Epidermal melanocyte (primary cell): ENCODE data around the gene KHDRBS2.

ENCODE experiments used
- DNase-seq: peaks from one replicate; pipeline ENCODE4 v3.0.0; 2011; ENCODE audit warnings: low spot score; ENCODE audit not compliant: insufficient read length

The KHDRBS2 gene

GRCh38 chr6:62035952-62036351 lies 250.1 kb downstream of the KHDRBS2 start:
- DNase-seq: no peak

GRCh38 chr6:62013719-62014118 lies 272.3 kb downstream of the KHDRBS2 start:
- DNase-seq: no peak

- DNase-seq: no peak
Observed at GRCh38 chr6:62009445-62009844, 276.6 kb downstream of the KHDRBS2 start.

GRCh38 chr6:61989616-61990015 lies 296.4 kb downstream of the KHDRBS2 start:
- DNase-seq: no peak

GRCh38 chr6:61980622-61981021 lies 305.4 kb downstream of the KHDRBS2 start:
- DNase-seq: no peak

- DNase-seq: no peak
Observed at GRCh38 chr6:61977947-61978346, 308.1 kb downstream of the KHDRBS2 start.

- no peak for DNase-seq
Observed at GRCh38 chr6:61977099-61977498, 308.9 kb downstream of the KHDRBS2 start.

- no peak for DNase-seq
Observed at GRCh38 chr6:61959196-61959595, 326.8 kb downstream of the KHDRBS2 start.

GRCh38 chr6:61953851-61954250 lies 332.2 kb downstream of the KHDRBS2 start:
- DNase-seq: no peak

- DNase-seq: no peak
Observed at GRCh38 chr6:61951586-61951985, 334.4 kb downstream of the KHDRBS2 start.

GRCh38 chr6:61950811-61951210 lies 335.2 kb downstream of the KHDRBS2 start:
- no peak for DNase-seq

- DNase-seq: no peak
Observed at GRCh38 chr6:61949971-61950370, 336.1 kb downstream of the KHDRBS2 start.

GRCh38 chr6:61949161-61949560 lies 336.9 kb downstream of the KHDRBS2 start:
- no peak for DNase-seq

GRCh38 chr6:61947311-61947947 lies 338.6 kb downstream of the KHDRBS2 start:
- no peak for DNase-seq

- DNase-seq: no peak
Observed at GRCh38 chr6:61940919-61941318, 345.1 kb downstream of the KHDRBS2 start.

GRCh38 chr6:61935242-61935846 lies 350.7 kb downstream of the KHDRBS2 start:
- no peak for DNase-seq

GRCh38 chr6:61909486-61909885 lies 376.5 kb downstream of the KHDRBS2 start:
- no peak for DNase-seq

GRCh38 chr6:61901748-61902147 lies 384.3 kb downstream of the KHDRBS2 start:
- no peak for DNase-seq

GRCh38 chr6:61894536-61894935 lies 391.5 kb downstream of the KHDRBS2 start:
- no peak for DNase-seq

GRCh38 chr6:61887423-61887822 lies 398.6 kb downstream of the KHDRBS2 start:
- DNase-seq: no peak

GRCh38 chr6:61886608-61887259 lies 399.3 kb downstream of the KHDRBS2 start:
- DNase-seq: no peak

- no peak for DNase-seq
Observed at GRCh38 chr6:61869632-61870400, 416.2 kb downstream of the KHDRBS2 start.
